HepG2 (cell line): ENCODE data around the gene NR2F1-AS1. TPM values are rescaled to one million over a fixed set of nuclear protein-coding genes. Genes with fewer than 3 reads are reported as not detected.

Experiments used
- AHDC1 ChIP-seq: sonication (generic); formaldehyde crosslinking; IDR thresholded peaks from 2 replicates; pipeline ENCODE4 v1.5.1; 2020; ENCODE audit warnings: mild to moderate bottlenecking, missing genetic modification reagents, borderline replicate concordance
- ARNTL ChIP-seq: sonication (generic); formaldehyde crosslinking; IDR thresholded peaks from 2 replicates; pipeline ENCODE4 v1.4.0; 2020; ENCODE audit warnings: mild to moderate bottlenecking, missing genetic modification reagents
- ATF7 ChIP-seq, 2 experiments: fragments of 450-650 bp in 1 of 2; sonication (generic) in 1 of 2; formaldehyde crosslinking in 1 of 2; IDR thresholded peaks; 2 replicates each; pipeline versions ENCODE4 v1.4.0 to v1.6.1; 2016 to 2020; ENCODE audit warnings: antibody characterized with exemption in 1 of 2, mild to moderate bottlenecking in 1 of 2, missing genetic modification reagents in 1 of 2
- FLYWCH1 ChIP-seq: sonication (generic); formaldehyde crosslinking; IDR thresholded peaks from 2 replicates; pipeline ENCODE4 v1.8.1; 2023; ENCODE audit warnings: mild to moderate bottlenecking, missing genetic modification reagents
- GRHL1 ChIP-seq: sonication (generic); formaldehyde crosslinking; conservative IDR thresholded peaks from 2 replicates; pipeline ENCODE4 v1.8.0; 2022; ENCODE audit warnings: missing genetic modification reagents
- MAZ ChIP-seq, 2 experiments: sonication (generic) in 1 of 2; formaldehyde crosslinking in 1 of 2; IDR thresholded peaks; 2 replicates each; pipeline versions ENCODE4 v1.5.0 to v1.6.1; 2012 to 2020; ENCODE audit warnings: low read depth in 2 of 2, mild to moderate bottlenecking in 2 of 2, borderline replicate concordance in 1 of 2, improper control_type of control experiment in 1 of 2, low read length in 1 of 2, missing genetic modification reagents in 1 of 2, moderate library complexity in 1 of 2
- NRL ChIP-seq: sonication (generic); formaldehyde crosslinking; IDR thresholded peaks from 2 replicates; pipeline ENCODE4 v1.5.0; 2020; ENCODE audit warnings: missing genetic modification reagents, mild to moderate bottlenecking, moderate library complexity, borderline replicate concordance
- ZFP90 ChIP-seq: sonication (generic); formaldehyde crosslinking; IDR thresholded peaks from 2 replicates; pipeline ENCODE4 v1.8.0; 2022; ENCODE audit warnings: missing genetic modification reagents, mild to moderate bottlenecking, inconsistent platforms, borderline replicate concordance
- ZNF30 ChIP-seq: sonication (generic); formaldehyde crosslinking; IDR thresholded peaks from 2 replicates; pipeline ENCODE4 v1.5.0; 2020; ENCODE audit warnings: mild to moderate bottlenecking, missing genetic modification reagents
- ZNF350 ChIP-seq: sonication (generic); formaldehyde crosslinking; IDR thresholded peaks from 2 replicates; pipeline ENCODE4 v1.4.0; 2020; ENCODE audit warnings: mild to moderate bottlenecking, low read depth, missing genetic modification reagents, borderline replicate concordance
- ZNF354B ChIP-seq: sonication (generic); formaldehyde crosslinking; IDR thresholded peaks from 2 replicates; pipeline ENCODE4 v1.8.0; 2022; ENCODE audit warnings: mild to moderate bottlenecking, missing genetic modification reagents
- ZNF382 ChIP-seq: sonication (generic); formaldehyde crosslinking; IDR thresholded peaks from 2 replicates; pipeline ENCODE4 v1.5.0; 2020; ENCODE audit warnings: missing genetic modification reagents, mild to moderate bottlenecking, borderline replicate concordance
- ZNF7 ChIP-seq: IDR thresholded peaks from 2 replicates; pipeline ENCODE4 v1.6.1; 2016; ENCODE audit warnings: missing biosample characterization, missing genetic modification reagents
- polyA plus RNA-seq, 8 experiments: library from polyadenylated mRNA; depleted of rRNA in 3 of 8; stranded (reverse) in 7 of 8; unstranded in 1 of 8; fragments of >200 nt; fragmentation: Illumina TruSeq in 4 of 8; extraction: Trizol in 4 of 8; gene quantifications; 2 replicates each; pipeline versions ENCODE4 v1.2.1 to v1.2.3, GENCODE V29; 2011 to 2016; ENCODE audit warnings: low read depth in 4 of 8, missing spikeins in 1 of 8, mixed read lengths in 1 of 8; ENCODE audit not compliant: insufficient read depth in 1 of 8
- total RNA-seq, 5 experiments: library from RNA; depleted of rRNA; stranded (reverse); fragments of >200 nt; fragmentation: Illumina TruSeq; extraction: Trizol; gene quantifications; 2 replicates each; pipeline ENCODE4 v1.2.3, GENCODE V29; 2016; ENCODE audit warnings: low read depth in 1 of 5
- TF ChIP-seq, protein P1 (sequence below): IDR thresholded peaks from 2 replicates; pipeline ENCODE4 v1.6.1; 2012; ENCODE audit warnings: low read length, improper control_type of control experiment

The NR2F1-AS1 gene
- total and polyA plus RNA-seq, 2 of the 13 experiments (the other 11 are each of a cell fraction or from before 2014, with no cell fraction given), result 2.8 TPM

DNA sequence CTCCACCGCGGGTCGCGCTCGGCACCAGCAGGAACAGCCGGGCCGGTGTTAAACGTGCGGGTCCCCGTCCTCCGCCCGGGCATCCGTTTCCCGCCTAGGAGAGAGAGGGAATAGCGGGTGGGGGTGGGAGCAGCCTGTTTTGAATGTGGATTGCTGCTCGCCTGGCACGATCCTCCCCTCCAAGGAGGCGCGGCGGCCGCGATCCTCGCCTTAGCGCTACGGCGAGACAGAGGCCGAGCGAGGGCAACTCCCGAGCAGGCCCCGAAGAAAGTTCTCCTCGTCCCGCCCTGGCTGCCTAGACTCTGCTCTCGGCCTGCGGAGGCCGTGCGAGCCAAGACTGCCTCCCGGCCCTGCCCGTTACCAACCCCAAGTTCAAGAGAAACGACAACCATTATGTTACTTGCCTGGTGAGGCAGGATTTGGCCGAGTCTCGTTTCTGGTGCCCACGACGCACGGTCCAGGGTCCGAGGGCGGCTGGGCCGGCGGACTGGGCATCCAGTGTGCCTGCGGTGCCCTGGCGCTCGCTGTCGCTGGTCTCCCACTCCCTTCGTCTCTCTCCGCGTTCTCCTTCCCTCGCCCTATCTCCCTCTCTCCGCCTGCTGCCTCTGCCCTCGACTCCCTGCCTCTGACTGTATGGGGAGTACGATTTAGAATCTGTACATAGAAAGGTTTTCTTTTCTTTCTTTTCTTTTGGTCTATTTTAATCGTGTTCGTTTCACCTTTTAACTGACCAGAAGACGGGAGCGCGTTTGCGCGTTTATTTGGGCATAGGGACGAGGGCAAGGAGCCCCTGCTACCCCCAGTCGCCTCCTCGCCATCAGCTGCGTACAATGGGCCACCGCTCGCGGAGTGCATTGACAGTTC lies 724 bp downstream of the NR2F1-AS1 start (continued):
- TF ChIP-seq AHDC1 (CRISPR knock-in tag) (peak; percentile 80; the same call in 1 of the 2 replicates), ZNF350 (no peak; the same call in 1 of the 2 replicates), MAZ (IDR thresholded peaks at IDR 0.05; ENCODE audit: borderline replicate concordance, low read depth, low read length) (no peak), MAZ (CRISPR knock-in tag; IDR thresholded peaks at IDR 0.05; ENCODE audit: low read depth) (0 out of 2 replicates have a peak, but pooled peaks have one; percentile 23), ARNTL (CRISPR knock-in tag) (peak; percentile 24; the same call in 1 of the 2 replicates), FLYWCH1 (CRISPR knock-in tag) (no peak), ZNF7 (CRISPR knock-in tag) (no peak), ZNF354B (CRISPR knock-in tag) (0 out of 2 replicates have a peak, but pooled peaks have one; percentile 43), GRHL1 (CRISPR knock-in tag) (no peak), NRL (peak; percentile 49; the same call in 1 of the 2 replicates), ZNF30 (CRISPR knock-in tag) (no peak), ZFP90 (0 out of 2 replicates have a peak, but pooled peaks have one; percentile 29), ZNF382 (no peak), ATF7 (IDR thresholded peaks at IDR 0.05) (no peak), ATF7 (CRISPR knock-in tag; IDR thresholded peaks at IDR 0.05) (no peak)
- TF ChIP-seq, protein P1, sequence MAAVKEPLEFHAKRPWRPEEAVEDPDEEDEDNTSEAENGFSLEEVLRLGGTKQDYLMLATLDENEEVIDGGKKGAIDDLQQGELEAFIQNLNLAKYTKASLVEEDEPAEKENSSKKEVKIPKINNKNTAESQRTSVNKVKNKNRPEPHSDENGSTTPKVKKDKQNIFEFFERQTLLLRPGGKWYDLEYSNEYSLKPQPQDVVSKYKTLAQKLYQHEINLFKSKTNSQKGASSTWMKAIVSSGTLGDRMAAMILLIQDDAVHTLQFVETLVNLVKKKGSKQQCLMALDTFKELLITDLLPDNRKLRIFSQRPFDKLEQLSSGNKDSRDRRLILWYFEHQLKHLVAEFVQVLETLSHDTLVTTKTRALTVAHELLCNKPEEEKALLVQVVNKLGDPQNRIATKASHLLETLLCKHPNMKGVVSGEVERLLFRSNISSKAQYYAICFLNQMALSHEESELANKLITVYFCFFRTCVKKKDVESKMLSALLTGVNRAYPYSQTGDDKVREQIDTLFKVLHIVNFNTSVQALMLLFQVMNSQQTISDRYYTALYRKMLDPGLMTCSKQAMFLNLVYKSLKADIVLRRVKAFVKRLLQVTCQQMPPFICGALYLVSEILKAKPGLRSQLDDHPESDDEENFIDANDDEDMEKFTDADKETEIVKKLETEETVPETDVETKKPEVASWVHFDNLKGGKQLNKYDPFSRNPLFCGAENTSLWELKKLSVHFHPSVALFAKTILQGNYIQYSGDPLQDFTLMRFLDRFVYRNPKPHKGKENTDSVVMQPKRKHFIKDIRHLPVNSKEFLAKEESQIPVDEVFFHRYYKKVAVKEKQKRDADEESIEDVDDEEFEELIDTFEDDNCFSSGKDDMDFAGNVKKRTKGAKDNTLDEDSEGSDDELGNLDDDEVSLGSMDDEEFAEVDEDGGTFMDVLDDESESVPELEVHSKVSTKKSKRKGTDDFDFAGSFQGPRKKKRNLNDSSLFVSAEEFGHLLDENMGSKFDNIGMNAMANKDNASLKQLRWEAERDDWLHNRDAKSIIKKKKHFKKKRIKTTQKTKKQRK, result no peak
